Natural killer cell (primary cell): Measurements from ENCODE around the gene SH3TC2. TPM values are rescaled to one million over a fixed set of nuclear protein-coding genes. Genes with fewer than 3 reads are reported as not detected.

ENCODE experiments used
- ATAC-seq, 3 donors: fragments of 150-1000 bp in 2 of 3; fragments of 200-7000 bp in 1 of 3; cut with Tn5 transposase; 1 replicate in 1 of 3; 2 replicates in 2 of 3; pipeline ENCODE4 v1.10.0; 2021; ENCODE audit warnings: mild to moderate bottlenecking in 2 of 3, moderate library complexity in 2 of 3
- DNase-seq, 2 donors: peaks; one replicate each; pipeline versions ENCODE4 v3.0.0 to v3.0.0-alpha.2; 2013 to 2021; ENCODE audit warnings: mixed read lengths in 1 of 2
- H3K27ac ChIP-seq: one replicate; pipeline ENCODE4 v1.5.1; 2013; ENCODE audit warnings: mild to moderate bottlenecking, low read length
- H3K27me3 ChIP-seq: one replicate; pipeline ENCODE4 v1.6.1; 2013; ENCODE audit warnings: low read length; ENCODE audit not compliant: control insufficient read depth, insufficient read depth
- H3K36me3 ChIP-seq: one replicate; pipeline ENCODE4 v1.6.1; 2013; ENCODE audit warnings: low read length; ENCODE audit not compliant: control insufficient read depth, insufficient read depth
- H3K4me1 ChIP-seq: one replicate; pipeline ENCODE4 v1.6.1; 2013; ENCODE audit warnings: low read length; ENCODE audit not compliant: control insufficient read depth, insufficient read depth
- H3K4me3 ChIP-seq: one replicate; pipeline ENCODE4 v1.5.1; 2013; ENCODE audit warnings: low read length
- H3K9me3 ChIP-seq: one replicate; pipeline ENCODE4 v1.6.1; 2013; ENCODE audit warnings: low read length; ENCODE audit not compliant: control insufficient read depth, insufficient read depth
- H3K27ac Mint-ChIP-seq, 2 donors: one replicate each; pipeline ENCODE4 v1.8.0; 2022; ENCODE audit warnings: mild to moderate bottlenecking in 2 of 2, mixed read lengths in 2 of 2, moderate library complexity in 1 of 2
- H3K27me3 Mint-ChIP-seq, 2 donors: one replicate each; pipeline ENCODE4 v1.8.0; 2022; ENCODE audit warnings: low read depth in 2 of 2, mixed read lengths in 2 of 2
- H3K36me3 Mint-ChIP-seq: one replicate; pipeline ENCODE4 v1.8.0; 2022; ENCODE audit warnings: mixed read lengths
- H3K4me1 Mint-ChIP-seq, 2 donors: one replicate each; pipeline ENCODE4 v1.8.0; 2022; ENCODE audit warnings: mixed read lengths in 2 of 2
- H3K4me3 Mint-ChIP-seq: one replicate; pipeline ENCODE4 v1.8.0; 2022; ENCODE audit warnings: mild to moderate bottlenecking, moderate library complexity, mixed read lengths
- H3K9me3 Mint-ChIP-seq, 2 donors: one replicate each; pipeline ENCODE4 v1.8.0; 2022; ENCODE audit warnings: mixed read lengths in 2 of 2
- WGBS: methylation state at CpG from one replicate; pipeline ENCODE4 v1.1.7; 2013; ENCODE audit warnings: missing lambda C conversion rate; ENCODE audit not compliant: insufficient coverage; 5-methylcytosine and 5-hydroxymethylcytosine counted together
- intact Hi-C: fragments of 100-400 bp; cut with micrococcal nuclease; formaldehyde crosslinking; loops from one replicate; pipeline ENCODE4 v1.14.2; 2022
- total RNA-seq, 4 donors: library from RNA; stranded (reverse); fragments of 120-200 nt in 1 of 4; gene quantifications; one replicate each; pipeline versions ENCODE4 v1.2.3 to v1.2.4, GENCODE V29; 2013 to 2022
- TF ChIP-seq, protein P1 (sequence below): fragments of 200-600 bp; IDR thresholded peaks from one replicate; pipeline ENCODE4 v1.8.0; 2022; ENCODE audit warnings: antibody characterized with exemption

Gene SH3TC2
- total RNA-seq, 3 donors from 2014 or later (not counting 1 experiment from before 2014, with no cell fraction given): 0.11 to 0.68 (median 0.58) TPM

DNA sequence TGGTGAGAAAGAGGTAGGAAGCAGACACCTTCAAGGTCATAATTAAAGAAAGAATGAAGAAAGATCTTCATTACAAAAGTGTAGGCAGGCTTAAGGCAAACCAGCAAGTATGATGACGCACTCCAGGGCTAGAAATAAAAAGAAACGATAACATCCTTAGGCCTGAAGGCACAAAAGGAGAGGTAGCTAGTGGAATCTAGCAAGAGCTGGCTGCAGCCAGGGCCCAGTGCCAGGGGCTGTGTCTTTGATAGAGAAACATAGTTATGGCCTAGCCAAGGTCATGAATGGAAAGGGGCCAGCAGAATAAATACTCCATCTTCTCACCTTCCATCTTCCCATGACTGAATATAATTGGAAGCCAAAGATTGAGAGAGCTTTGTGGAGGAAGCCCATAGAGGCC lies 6.8 kb upstream of the SH3TC2 start:
- Mint-ChIP-seq H3K4me1 (no peaks in the 10 kb centered on the region), H3K27ac (no peak overlapping the region), H3K4me3 (no peak overlapping the region), H3K36me3 (no peaks in the 10 kb centered on the region), H3K9me3 (no peaks in the 10 kb centered on the region), H3K27me3 (no peaks in the 10 kb centered on the region)
- 100% methylated on average over 2 of the region's 2 CpGs for WGBS
- Histone ChIP-seq H3K36me3 (no peaks in the 10 kb centered on the region), H3K27ac (no peak overlapping the region), H3K4me1 (no peaks in the 10 kb centered on the region), H3K4me3 (no peak overlapping the region), H3K27me3 (no peaks in the 10 kb centered on the region), H3K9me3 (no peaks in the 10 kb centered on the region)
- TF ChIP-seq, protein P1, sequence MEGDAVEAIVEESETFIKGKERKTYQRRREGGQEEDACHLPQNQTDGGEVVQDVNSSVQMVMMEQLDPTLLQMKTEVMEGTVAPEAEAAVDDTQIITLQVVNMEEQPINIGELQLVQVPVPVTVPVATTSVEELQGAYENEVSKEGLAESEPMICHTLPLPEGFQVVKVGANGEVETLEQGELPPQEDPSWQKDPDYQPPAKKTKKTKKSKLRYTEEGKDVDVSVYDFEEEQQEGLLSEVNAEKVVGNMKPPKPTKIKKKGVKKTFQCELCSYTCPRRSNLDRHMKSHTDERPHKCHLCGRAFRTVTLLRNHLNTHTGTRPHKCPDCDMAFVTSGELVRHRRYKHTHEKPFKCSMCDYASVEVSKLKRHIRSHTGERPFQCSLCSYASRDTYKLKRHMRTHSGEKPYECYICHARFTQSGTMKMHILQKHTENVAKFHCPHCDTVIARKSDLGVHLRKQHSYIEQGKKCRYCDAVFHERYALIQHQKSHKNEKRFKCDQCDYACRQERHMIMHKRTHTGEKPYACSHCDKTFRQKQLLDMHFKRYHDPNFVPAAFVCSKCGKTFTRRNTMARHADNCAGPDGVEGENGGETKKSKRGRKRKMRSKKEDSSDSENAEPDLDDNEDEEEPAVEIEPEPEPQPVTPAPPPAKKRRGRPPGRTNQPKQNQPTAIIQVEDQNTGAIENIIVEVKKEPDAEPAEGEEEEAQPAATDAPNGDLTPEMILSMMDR: no peak
- DNase-seq (no peak), ATAC-seq (no peak)
- intact Hi-C loops: no loop called here

DNA sequence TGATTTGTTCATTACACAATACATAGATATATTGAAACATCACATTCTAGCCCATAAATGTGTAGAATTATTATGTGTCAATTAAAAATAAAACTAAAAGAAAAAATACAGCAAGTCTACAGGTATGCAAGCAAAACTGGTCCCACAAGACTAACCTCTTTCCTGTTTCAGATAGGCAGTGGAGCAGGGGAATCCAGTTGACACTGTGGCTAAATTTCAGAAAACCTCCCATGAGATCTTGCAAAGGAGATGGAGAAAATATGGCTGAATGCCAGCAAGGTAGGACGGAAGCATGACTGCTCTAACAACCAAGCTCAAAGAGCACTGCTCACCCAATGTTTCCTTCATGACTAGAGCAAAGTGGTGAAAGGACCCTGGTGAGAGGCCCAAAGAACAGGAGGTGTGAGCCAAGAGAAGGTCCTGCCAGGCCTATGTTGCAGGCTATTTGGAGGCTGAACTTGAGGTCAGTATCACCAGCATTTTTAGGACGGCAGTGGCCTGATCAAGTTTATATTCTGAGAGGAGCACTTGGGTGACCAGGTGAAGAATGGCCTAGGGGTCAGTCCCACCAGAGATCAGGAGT lies 1.1 kb upstream of the SH3TC2 start:
- 84% methylated on average over 2 of the region's 2 CpGs for WGBS
- TF ChIP-seq, protein P1: no peak
- Mint-ChIP-seq H3K27ac (no peak overlapping the region), H3K27me3 (peaks cover 0 to 5% of the 10 kb centered on the region in 2 donors), H3K4me1 (peaks cover 0 to 8% of the 10 kb centered on the region in 2 donors), H3K36me3 (no peaks in the 10 kb centered on the region), H3K4me3 (no peak overlapping the region), H3K9me3 (no peaks in the 10 kb centered on the region)
- DNase-seq (no peak), ATAC-seq (no peak)
- intact Hi-C loops: no loop called here
- Histone ChIP-seq H3K36me3 (no peaks in the 10 kb centered on the region), H3K27ac (no peak overlapping the region), H3K4me1 (no peaks in the 10 kb centered on the region), H3K9me3 (no peaks in the 10 kb centered on the region), H3K27me3 (no peaks in the 10 kb centered on the region), H3K4me3 (no peak overlapping the region)

DNA sequence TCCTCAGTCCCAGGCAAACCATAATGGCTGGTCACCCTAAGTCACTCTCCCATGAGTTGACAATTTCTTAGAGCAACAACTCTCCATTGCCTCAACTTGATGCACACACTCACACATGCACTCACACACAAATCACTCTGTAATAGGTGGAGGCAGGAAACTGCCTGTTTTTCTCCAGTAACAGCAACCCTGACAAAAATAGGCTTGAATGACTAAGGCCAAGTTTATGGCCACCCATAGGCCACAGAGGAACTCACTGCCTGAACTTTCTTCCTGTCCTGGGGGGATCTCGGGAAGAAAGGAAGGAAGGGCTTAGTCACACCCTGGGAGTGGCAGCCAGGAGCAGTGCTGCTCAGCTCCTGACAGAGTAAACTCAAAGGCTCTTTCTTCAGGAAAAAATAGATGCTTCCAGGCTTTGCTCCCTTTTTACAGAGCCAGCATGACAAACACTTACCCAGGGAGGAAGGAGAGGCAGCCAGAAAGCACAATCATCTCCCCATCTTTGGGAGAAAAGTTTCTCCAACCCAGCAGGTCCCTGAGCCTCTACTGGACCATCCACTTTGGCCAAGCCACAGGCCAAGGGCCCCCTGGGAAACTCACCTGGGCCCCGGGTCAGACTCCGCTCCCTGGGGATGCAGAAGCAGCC lies 368 bp downstream of the SH3TC2 start:
- no peak for DNase-seq
- no peaks in the 10 kb centered on the region for H3K36me3 ChIP-seq
- no peaks in the 10 kb centered on the region for H3K4me1 ChIP-seq
- no peaks in the 10 kb centered on the region for H3K36me3 Mint-ChIP-seq
- H3K9me3 ChIP-seq: no peaks in the 10 kb centered on the region
- intact Hi-C loops: no loop called here
- H3K4me1 Mint-ChIP-seq: peaks cover 0 to 8% of the 10 kb centered on the region in 2 donors
- no peak overlapping the region for H3K27ac ChIP-seq
- H3K27me3 Mint-ChIP-seq: peaks cover 5% of the 10 kb centered on the region in 2 donors
- WGBS: 56% methylated on average over 3 of the region's 3 CpGs
- no peak overlapping the region for H3K4me3 ChIP-seq
- H3K27ac Mint-ChIP-seq: no peak overlapping the region
- H3K4me3 Mint-ChIP-seq: no peak overlapping the region
- TF ChIP-seq, protein P1: no peak
- H3K9me3 Mint-ChIP-seq: no peaks in the 10 kb centered on the region
- no peak for ATAC-seq
- H3K27me3 ChIP-seq: no peaks in the 10 kb centered on the region
